ENCODE results near the gene SATB2.

SATB2 gene

DNA sequence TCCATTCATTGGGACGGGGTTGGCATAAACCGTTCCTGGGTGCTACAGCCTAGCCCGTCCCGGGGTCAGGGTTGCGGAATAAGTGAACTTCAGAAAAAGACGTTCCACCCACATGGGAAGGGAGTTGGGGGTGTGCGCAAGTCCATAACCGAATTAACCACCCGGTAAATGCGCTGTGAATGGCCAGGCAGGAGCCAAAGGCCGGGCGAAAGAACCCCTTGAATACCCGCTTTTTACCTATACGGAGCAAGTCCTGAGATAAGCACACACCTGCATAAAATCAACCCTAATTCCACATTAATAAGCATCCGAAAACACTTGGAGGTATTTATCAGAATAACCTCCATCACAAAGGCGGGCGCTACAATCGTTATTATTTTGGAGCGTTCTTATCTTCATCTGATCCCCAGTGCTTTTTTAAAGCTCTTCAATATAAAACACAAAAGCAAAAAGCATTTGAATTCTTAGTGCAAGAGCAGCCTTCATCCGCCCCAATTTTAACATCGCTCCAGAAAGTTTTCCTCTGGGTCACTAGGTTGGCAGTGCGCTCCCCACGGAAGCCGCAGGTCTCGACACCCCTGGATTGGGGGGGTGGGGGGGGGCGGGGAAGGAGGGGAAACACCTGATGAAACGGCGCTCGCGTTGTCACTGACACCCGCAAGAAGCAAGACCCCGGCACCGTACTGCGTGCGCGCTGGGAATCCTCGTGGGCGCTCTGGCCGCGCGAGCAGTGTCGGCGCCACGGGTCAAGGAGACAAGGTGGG is 1.2 kb downstream of the SATB2 start:
- H3K27ac ChIP-seq (ENCODE audit: low read depth, low read length, poor library complexity, severe bottlenecking): peak overlapping the region; percentile 84
- no peaks in the 10 kb centered on the region for H3K9me3 ChIP-seq (ENCODE audit: low read length)
- no peaks in the 10 kb centered on the region for H3K27me3 ChIP-seq (ENCODE audit: insufficient read depth, low read length)
- H3K4me1 ChIP-seq (ENCODE audit: insufficient read depth, low read length, severe bottlenecking): peaks cover 46% of the 10 kb centered on the region
- no peak for TF ChIP-seq CTCF (IDR thresholded peaks at IDR 0.05; ENCODE audit: low read length)
- H4K20me1 ChIP-seq (ENCODE audit: insufficient read depth, low read length): no peaks in the 10 kb centered on the region
- no peak overlapping the region for H2AFZ ChIP-seq (ENCODE audit: low read length)
- H3K9ac ChIP-seq (ENCODE audit: low read length): peak overlapping the region; percentile 82
- H3K9me2 ChIP-seq (ENCODE audit: low read depth, low read length): no peaks in the 10 kb centered on the region
- H3K4me3 ChIP-seq (ENCODE audit: low read depth, low read length, poor library complexity, severe bottlenecking): peak overlapping the region; percentile 81
- H3F3A ChIP-seq (ENCODE audit: insufficient read depth, low read length): no peaks in the 10 kb centered on the region; the same call in 1 of the 2 replicates
- no peaks in the 10 kb centered on the region for H3K36me3 ChIP-seq (ENCODE audit: insufficient read depth, low read length)
- peak overlapping the region; percentile 84 for H3K4me2 ChIP-seq (ENCODE audit: low read length)
- peaks cover 34% of the 10 kb centered on the region for H3K79me2 ChIP-seq (ENCODE audit: insufficient read depth, low read length)

GRCh38 chr2:199455545-199456382 is 2.0 kb downstream of the SATB2 start:
- Histone ChIP-seq H3K4me3 (ENCODE audit: low read depth, low read length, poor library complexity, severe bottlenecking) (peak overlapping the region; percentile 81), H2AFZ (ENCODE audit: low read length) (no peak overlapping the region), H3K9me3 (ENCODE audit: low read length) (no peaks in the 10 kb centered on the region), H3K27me3 (ENCODE audit: insufficient read depth, low read length) (no peaks in the 10 kb centered on the region), H3K4me2 (ENCODE audit: low read length) (peak overlapping the region; percentile 84), H4K20me1 (ENCODE audit: insufficient read depth, low read length) (no peaks in the 10 kb centered on the region), H3K4me1 (ENCODE audit: insufficient read depth, low read length, severe bottlenecking) (peaks cover 49% of the 10 kb centered on the region), H3K9ac (ENCODE audit: low read length) (peak overlapping the region; percentile 74), H3K27ac (ENCODE audit: low read depth, low read length, poor library complexity, severe bottlenecking) (peak overlapping the region; percentile 75), H3K36me3 (ENCODE audit: insufficient read depth, low read length) (no peaks in the 10 kb centered on the region), H3K79me2 (ENCODE audit: insufficient read depth, low read length) (peaks cover 34% of the 10 kb centered on the region), H3K9me2 (ENCODE audit: low read depth, low read length) (no peaks in the 10 kb centered on the region), H3F3A (ENCODE audit: insufficient read depth, low read length) (no peaks in the 10 kb centered on the region; the same call in 1 of the 2 replicates)
- TF ChIP-seq EZH2 (IDR thresholded peaks at IDR 0.05; ENCODE audit: borderline replicate concordance, low read length) (no peak), CTCF (IDR thresholded peaks at IDR 0.05; ENCODE audit: low read length) (no peak)

DNA sequence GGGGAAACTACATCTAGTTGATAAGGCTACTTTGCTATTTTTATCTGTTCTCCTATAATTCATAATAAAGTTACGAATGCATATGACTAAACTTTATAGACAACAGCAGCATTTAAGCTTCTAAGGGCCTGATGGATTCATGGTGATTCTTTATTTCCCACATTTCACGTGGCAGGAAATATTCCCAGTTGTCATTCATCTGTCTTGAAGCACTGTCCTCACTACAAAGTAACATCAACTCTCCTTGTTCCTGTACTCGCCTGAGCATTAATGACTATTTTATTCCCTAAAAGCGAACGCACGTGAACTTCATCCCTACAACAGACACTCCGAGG is 2.6 kb downstream of the SATB2 start:
- Histone ChIP-seq H3K9me2 (ENCODE audit: low read depth, low read length) (no peaks in the 10 kb centered on the region), H3K4me3 (ENCODE audit: low read depth, low read length, poor library complexity, severe bottlenecking) (peak overlapping the region; percentile 81), H3K79me2 (ENCODE audit: insufficient read depth, low read length) (peaks cover 37% of the 10 kb centered on the region), H3K27ac (ENCODE audit: low read depth, low read length, poor library complexity, severe bottlenecking) (peak overlapping the region; percentile 75), H3K4me2 (ENCODE audit: low read length) (peak overlapping the region; percentile 84), H3K9ac (ENCODE audit: low read length) (peak overlapping the region; percentile 74), H3K36me3 (ENCODE audit: insufficient read depth, low read length) (no peaks in the 10 kb centered on the region), H3K9me3 (ENCODE audit: low read length) (no peaks in the 10 kb centered on the region), H3K27me3 (ENCODE audit: insufficient read depth, low read length) (no peaks in the 10 kb centered on the region), H3F3A (ENCODE audit: insufficient read depth, low read length) (no peaks in the 10 kb centered on the region; the same call in 1 of the 2 replicates), H2AFZ (ENCODE audit: low read length) (no peak overlapping the region), H4K20me1 (ENCODE audit: insufficient read depth, low read length) (no peaks in the 10 kb centered on the region), H3K4me1 (ENCODE audit: insufficient read depth, low read length, severe bottlenecking) (peaks cover 49% of the 10 kb centered on the region)
- TF ChIP-seq CTCF (IDR thresholded peaks at IDR 0.05; ENCODE audit: low read length) (no peak), EZH2 (IDR thresholded peaks at IDR 0.05; ENCODE audit: borderline replicate concordance, low read length) (no peak)

All from OCI-LY1 (cell line).